ENCODE data around the gene RPL27A.

Gene RPL27A

DNA sequence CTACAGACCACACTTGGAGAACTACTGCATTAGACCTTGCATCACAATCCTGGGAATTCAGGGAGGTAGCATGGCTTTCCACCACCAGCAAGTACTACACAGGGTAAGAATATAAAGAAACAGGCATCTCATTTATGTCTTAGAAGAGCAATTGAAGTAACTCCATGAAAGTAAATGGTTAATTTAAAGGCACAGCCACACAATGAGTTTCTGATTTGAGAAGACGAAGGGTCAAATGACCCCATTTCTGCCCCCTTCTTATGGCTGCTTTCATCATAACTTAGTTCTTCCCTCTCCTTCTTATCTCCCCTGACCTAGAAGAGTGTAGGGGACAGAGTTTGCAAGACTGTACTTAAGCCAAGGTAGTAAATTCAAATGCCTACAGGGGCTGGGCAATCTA, 6.1 kb upstream of the RPL27A start:
- DNase-seq: no peak

DNA sequence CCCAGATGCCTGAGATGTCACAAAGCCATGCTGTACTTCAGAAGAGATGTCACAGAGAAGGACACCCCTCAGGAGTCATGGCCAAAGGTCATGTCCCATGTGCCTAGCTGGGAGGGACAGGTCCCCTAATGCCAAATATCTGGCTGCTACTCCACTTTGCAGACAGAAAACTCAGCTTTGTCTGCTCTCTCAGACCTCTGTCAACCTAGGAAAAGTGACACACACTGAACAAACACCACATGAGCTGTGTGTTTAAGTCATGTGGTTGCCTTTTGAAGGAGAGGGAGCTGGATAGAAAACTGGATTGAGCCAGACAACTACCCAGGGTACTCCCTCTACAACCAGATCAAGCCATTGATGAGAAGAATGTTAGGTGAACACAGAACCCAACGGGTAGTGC, 3.6 kb upstream of the RPL27A start:
- DNase-seq: no peak

GRCh38 chr11:8681837-8682302, 722 bp upstream of the RPL27A start:
- DNase-seq: no peak

DNA sequence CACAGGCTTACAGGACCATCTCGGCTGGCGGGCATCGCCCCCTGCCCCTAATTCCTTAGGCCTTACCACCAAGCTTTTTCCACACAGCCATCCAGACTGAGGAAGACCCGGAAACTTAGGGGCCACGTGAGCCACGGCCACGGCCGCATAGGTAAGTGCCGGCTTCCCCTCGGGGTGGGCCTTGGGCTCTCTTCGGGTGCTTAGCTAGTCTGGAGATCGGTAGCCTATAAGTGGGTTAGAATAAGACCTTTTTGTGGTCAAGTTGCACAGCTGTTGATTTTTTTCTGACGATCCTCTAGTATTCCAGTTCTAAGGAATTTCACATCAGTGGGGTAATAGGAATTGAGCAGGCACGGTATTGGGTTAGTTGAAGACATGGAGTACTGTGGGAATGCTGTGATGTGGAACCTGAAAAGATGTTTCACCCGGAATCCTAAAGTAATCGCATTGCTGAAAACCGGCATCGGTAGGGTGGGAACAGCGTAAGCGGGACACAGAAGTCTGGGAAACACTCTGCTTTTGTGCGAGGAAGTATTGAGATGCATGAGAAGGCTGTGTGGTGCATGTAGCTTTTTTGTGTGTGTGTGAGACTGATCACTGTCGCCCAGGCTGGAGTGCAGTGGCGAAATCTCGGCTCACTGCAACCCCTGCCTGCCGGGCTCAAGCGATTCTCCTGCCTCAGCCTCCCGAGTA, 669 bp downstream of the RPL27A start:
- DNase-seq: no peak

- DNase-seq: no peak
These were observed 2.2 kb downstream of the RPL27A start for GRCh38 chr11:8684600-8685290.

DNA sequence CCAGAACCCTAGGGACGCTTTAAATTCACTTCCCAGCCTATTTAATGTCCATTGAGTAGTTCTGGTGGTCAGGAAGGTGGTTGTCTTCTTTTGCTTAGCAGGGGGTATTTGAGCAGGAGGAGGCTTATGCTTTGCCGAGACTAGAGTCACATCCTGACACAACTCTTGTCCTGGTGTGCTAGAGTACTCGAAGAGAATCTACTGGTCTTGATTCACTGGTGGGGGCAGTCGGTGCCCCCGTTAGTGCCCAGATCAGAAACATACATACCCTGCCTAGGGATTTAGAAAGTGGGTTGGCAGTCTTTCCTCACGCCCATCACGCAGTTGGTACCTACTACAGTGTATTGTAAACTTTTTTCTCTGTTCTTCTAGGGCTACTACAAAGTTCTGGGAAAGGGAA, 2.7 kb downstream of the RPL27A start:
- no peak for DNase-seq

DNA sequence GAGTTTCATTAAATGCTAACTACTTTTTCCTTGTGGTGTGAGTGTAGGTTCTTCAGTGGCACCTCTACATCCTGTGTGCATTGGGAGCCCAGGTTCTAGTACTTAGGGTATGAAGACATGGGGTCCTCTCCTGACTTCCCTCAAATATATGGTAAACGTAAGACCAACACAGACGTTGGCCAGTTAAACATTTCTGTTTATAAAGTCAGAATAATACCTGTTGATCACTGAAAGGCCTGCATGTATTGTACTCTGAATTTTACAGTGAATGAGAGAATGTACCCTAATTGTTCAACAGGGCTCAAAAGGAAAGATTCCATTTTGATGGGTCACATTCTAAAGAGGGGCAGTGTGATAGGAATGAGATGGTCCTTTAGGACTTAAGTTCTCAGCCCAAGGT, 3.2 kb downstream of the RPL27A start:
- no peak for DNase-seq

- no peak for DNase-seq
These were observed 3.7 kb downstream of the RPL27A start for GRCh38 chr11:8686325-8686724.

DNA sequence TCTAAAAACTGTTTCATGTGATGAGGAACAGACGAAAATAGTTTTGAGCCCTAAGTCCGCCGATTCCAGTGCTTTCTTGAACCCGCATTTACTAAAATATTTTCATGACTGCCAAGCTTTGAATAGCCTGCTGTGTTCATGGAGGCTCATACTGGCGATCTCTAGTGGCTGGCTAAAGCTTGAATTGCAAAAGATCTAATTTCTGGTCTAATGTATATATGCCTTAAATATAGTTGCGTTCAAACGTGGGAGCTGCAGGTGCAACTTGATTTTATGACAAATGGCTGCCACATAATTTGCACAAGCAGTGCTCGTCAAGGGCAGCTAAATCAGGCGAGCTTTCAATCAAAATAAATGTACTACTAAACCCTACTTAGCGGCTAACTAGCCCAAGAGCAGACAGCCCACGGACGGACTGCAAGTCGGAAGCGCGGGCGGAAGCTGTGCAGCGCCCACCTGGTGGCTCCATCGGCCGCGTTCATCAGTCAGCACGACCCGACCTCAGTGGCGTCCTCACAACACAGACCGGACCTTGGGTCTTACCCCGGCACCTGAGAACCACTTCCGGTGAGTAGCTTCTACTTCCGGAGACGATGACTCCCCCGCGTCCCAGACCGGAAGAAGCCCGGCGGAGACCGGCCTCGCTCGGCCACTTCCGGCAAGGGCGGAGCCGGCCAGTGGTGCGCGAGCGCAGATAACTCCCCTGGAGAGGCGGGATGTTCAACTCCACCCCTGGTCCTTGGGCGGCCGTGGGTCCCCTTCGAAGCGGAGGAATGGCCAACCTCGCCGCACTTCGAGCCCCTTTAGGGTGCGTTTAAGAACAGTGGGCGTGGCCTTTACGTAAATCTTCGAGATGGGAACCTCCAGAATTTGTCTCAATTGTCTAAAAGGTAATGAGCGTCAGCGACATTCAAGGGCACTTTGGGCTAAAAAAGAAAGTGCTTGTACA, 6.1 kb downstream of the RPL27A start:
- DNase-seq: peak; percentile 90 to 91

DNA sequence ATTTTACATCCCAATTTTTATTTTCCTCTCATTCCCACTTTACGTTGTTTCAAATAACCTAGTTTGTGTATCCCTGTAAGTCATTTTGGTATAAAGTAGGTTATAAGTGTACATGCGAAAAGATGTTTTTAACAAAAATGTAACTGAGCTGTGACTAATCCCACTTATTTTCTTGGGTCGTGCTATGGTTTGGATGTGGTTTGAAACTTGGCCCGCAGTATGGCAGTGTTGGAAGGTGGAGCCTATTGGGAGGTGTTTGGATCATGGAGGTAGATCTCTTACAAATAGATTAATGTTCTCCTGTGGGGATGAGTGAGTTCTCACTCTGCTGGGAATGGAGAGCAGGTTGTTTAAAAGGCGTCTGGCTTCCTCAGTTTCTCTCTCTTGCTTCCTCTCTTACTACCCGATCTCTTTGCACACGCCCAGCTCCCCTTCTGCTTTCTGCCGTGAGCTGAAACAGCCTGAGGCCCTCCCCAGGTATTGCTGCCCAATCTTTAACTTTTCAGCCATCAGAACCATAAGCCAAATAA, 7.2 kb downstream of the RPL27A start:
- DNase-seq: no peak

GRCh38 chr11:8690374-8691342, 8.1 kb downstream of the RPL27A start:
- no peak for DNase-seq

- DNase-seq: no peak
These were observed 9.0 kb downstream of the RPL27A start for GRCh38 chr11:8691601-8692000.

GRCh38 chr11:8692417-8692816, 9.8 kb downstream of the RPL27A start:
- DNase-seq: no peak

GRCh38 chr11:8693010-8693551, 10.5 kb downstream of the RPL27A start:
- no peak for DNase-seq

GRCh38 chr11:8693555-8693954, 11.0 kb downstream of the RPL27A start:
- DNase-seq: no peak

DNA sequence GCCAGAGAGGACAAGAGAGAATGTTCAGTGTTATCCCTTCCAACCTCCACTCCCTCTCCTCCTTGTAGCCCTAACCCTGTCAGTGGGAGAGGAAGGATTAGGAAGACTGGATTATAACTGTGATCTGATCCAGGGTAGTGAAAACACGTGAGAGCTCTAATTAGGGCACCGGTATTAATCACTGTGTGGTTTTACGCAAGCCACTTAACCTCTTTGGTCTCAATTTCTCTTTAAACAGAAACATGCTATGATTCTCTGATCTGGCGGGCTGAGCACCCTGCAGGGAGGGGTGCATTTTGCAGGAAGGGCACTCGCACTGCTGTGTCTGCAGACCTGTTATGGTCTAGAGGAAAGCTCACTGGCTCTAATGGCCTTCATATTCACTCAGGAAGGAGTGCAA, 11.5 kb downstream of the RPL27A start:
- no peak for DNase-seq

DNA sequence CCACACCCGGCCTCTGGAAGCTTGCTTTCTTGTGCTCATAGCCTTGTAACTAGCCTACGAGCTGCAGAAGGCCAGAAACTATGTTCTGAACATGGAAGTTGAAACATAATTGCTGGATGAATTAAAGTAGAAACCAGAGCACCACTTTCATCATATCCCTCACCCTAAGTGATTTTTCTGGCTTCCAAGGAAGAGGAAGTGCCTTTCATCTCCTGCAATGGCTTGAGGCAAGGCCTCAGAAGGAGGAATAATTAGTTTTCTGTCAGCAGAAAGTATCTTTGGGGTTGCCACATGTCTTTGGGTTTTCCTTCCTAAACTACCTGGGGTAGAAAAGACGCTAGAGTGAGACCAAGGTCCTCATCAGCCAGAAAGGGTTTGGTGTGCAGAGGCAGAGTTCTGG, 14.5 kb downstream of the RPL27A start:
- no peak for DNase-seq

DNA sequence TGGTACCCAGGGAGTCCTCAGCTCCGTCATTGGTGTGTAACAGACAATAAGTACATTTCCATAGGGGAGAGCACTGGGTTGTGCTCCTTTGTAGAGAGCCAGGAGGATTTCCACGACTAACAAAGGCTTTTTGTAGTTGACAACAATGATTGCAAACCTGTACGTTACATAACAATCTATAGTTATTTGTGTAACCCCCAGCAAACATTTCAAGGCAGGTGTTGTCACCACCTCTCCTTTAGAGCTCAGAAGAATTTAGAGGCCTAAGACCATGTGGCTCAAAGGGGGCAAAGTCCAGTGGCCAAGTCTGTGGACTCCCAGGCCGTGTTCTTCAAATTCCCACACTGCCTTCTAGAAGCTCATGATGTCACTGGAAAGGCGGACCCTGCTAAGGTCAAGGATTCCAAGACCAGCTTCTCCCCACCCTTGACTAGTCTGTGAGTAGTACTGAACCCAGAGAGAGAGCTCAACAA, 15.8 kb downstream of the RPL27A start:
- DNase-seq: no peak

- no peak for DNase-seq
These were observed 16.4 kb downstream of the RPL27A start for GRCh38 chr11:8698917-8699441.

GRCh38 chr11:8699903-8700302, 17.3 kb downstream of the RPL27A start:
- no peak for DNase-seq

DNA sequence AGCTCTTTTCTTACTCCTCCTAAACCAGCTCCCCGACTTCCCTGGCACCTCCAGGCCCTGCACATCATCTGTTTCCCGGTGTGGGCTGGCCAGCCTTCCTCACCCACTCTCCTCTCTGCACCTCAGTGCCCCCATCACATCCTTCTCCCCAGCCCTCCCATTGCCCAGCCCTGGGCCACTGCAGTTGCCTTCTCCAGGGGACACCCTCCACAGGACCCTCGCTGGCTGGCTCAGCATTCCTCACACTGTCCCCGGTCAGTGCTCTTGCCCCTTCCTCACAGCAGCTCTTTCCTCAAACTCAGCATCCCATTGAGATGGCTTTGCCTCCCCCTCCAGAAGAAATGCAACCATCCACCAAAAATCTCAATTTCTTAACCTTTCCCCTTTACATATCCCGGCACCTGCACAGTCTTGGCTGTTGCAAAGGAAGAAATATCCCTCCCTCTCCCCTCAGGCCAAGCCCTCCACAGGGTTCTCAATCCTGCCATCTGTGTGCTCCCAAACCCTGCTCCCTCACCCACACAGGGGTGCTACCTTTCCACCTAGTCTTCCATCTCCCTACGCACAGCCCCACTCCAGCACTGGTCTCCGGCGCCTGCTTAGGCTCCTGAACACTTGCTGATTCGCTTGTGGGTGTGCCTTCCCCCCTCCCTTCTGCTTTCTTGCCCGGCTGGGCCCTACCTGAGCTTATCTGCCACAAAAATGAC, 19.5 kb downstream of the RPL27A start:
- no peak for DNase-seq

Measured in SHP77 (cell line).